K562 (cell line): ENCODE results near the gene CYLD. TPM values are rescaled to one million over a fixed set of nuclear protein-coding genes. Genes with fewer than 3 reads are reported as not detected.

Experiments used
- ATAC-seq: fragments of 200-7000 bp; cut with Tn5 transposase; 3 replicates; pipeline ENCODE4 v1.9.1; 2020; ENCODE audit warnings: moderate library complexity
- BruUV-seq: library from RNA; stranded (reverse); fragments of 400-500 nt; replicated peaks from 2 replicates; lab custom pipeline; 2021; lab: Mats Ljungman, UMichigan
- CTCF ChIA-PET: fragments of 300-600 bp; formaldehyde crosslinking; extraction: SDS; loops from one replicate; lab custom pipeline; 2021; ENCODE audit warnings: low intra/inter-chr PET ratio; lab: Yijun Ruan, JAX
- POLR2A ChIA-PET: fragments of 300-600, 350-650 bp; sonication (Branson Sonifier 250); formaldehyde crosslinking; extraction: SDS; loops from one replicate; lab custom pipeline; 2021; ENCODE audit warnings: antibody characterized with exemption, inconsistent platforms; lab: Yijun Ruan, JAX
- DNase-seq, 4 experiments: peaks; one replicate each; pipeline versions ENCODE4 v3.0.0 to v3.0.0-alpha.2; 2011 to 2018; ENCODE audit warnings: low spot score in 3 of 4, mixed read lengths in 3 of 4; ENCODE audit errors: extremely low read depth in 1 of 4
- FAIRE-seq: peaks from 2 replicates; lab custom pipeline; 2011; peaks lifted over from hg19 to GRCh38; lab: Jason Lieb, UNC
- H2AFZ ChIP-seq: 2 replicates; pipeline ENCODE4 v1.6.0; 2011; ENCODE audit warnings: low read depth, low read length, control low read depth, inconsistent platforms
- H3K27ac ChIP-seq: fragments of 200-600 bp; 3 replicates; pipeline ENCODE4 v1.8.0; 2011; ENCODE audit warnings: low read depth, mild to moderate bottlenecking, control low read depth, inconsistent platforms, low read length, moderate library complexity, mixed read lengths; ENCODE audit errors: extremely low read depth
- H3K27me3 ChIP-seq, 2 experiments: fragments of 300-600 bp in 1 of 2; 2 replicates in 1 of 2; 3 replicates in 1 of 2; pipeline versions ENCODE4 v1.6.0 to v1.8.0; 2011; ENCODE audit warnings: inconsistent platforms in 2 of 2, low read length in 2 of 2, mild to moderate bottlenecking in 1 of 2, mixed read lengths in 1 of 2, moderate library complexity in 1 of 2; ENCODE audit not compliant: control insufficient read depth in 2 of 2, insufficient read depth in 2 of 2
- H3K36me3 ChIP-seq: fragments of 300-600 bp; 3 replicates; pipeline ENCODE4 v1.8.0; 2011; ENCODE audit warnings: mild to moderate bottlenecking, low read length, inconsistent platforms; ENCODE audit not compliant: control insufficient read depth, insufficient read depth
- H3K4me1 ChIP-seq, 2 experiments: fragments of 200-600 bp in 1 of 2; replicated peaks in 1 of 2; 2 replicates in 1 of 2; 3 replicates in 1 of 2; pipeline versions ENCODE4 v1.5.1 to v1.8.0; 2011; ENCODE audit warnings: inconsistent platforms in 2 of 2, low read length in 2 of 2, mild to moderate bottlenecking in 1 of 2, mixed read lengths in 1 of 2, moderate library complexity in 1 of 2; ENCODE audit not compliant: control insufficient read depth in 2 of 2, insufficient read depth in 2 of 2
- H3K4me2 ChIP-seq: 2 replicates; pipeline ENCODE4 v1.6.1; 2011; ENCODE audit warnings: low read length, control low read depth, inconsistent platforms, mixed read lengths; ENCODE audit not compliant: insufficient read depth
- H3K4me3 ChIP-seq: fragments of 200-600 bp; sonication (generic), shearing (Covaris generic); 2 replicates; pipeline ENCODE4 v1.5.1; 2016; ENCODE audit warnings: control low read depth, inconsistent platforms
- H3K79me2 ChIP-seq: fragments of 200-600 bp; 3 replicates; pipeline ENCODE4 v1.8.0; 2011; ENCODE audit warnings: low read length, inconsistent platforms; ENCODE audit not compliant: control insufficient read depth, insufficient read depth
- H3K9ac ChIP-seq, 2 experiments: 2 replicates each; pipeline versions ENCODE4 v1.6.0 to v1.6.1; 2011; ENCODE audit warnings: low read depth in 2 of 2, low read length in 2 of 2, control low read depth in 1 of 2, inconsistent platforms in 1 of 2, mild to moderate bottlenecking in 1 of 2, mixed read lengths in 1 of 2; ENCODE audit not compliant: insufficient read depth in 1 of 2
- H3K9me1 ChIP-seq: one replicate; pipeline ENCODE4 v1.6.0; 2011; ENCODE audit warnings: inconsistent platforms, mild to moderate bottlenecking, low read length, moderate library complexity; ENCODE audit not compliant: control insufficient read depth, insufficient read depth
- H3K9me3 ChIP-seq: replicated peaks from 2 replicates; pipeline ENCODE4 v1.5.1; 2011; ENCODE audit warnings: low read depth, low read length, inconsistent platforms; ENCODE audit not compliant: control insufficient read depth, insufficient read depth
- H4K20me1 ChIP-seq: replicated peaks from 2 replicates; pipeline ENCODE4 v1.6.1; 2011; ENCODE audit warnings: low read length, inconsistent platforms, mixed read lengths; ENCODE audit not compliant: control insufficient read depth, insufficient read depth
- CHD2 ChIP-seq: IDR thresholded peaks from 2 replicates; pipeline ENCODE4 v1.6.1; 2011; ENCODE audit warnings: low read depth, low read length
- CREBBP ChIP-seq: IDR thresholded peaks from one replicate; pipeline ENCODE4 v1.6.1; 2012; ENCODE audit warnings: low read depth, mild to moderate bottlenecking, control low read depth, inconsistent platforms, low read length
- DPF2 ChIP-seq: fragments of 450-650 bp; IDR thresholded peaks from 2 replicates; pipeline ENCODE4 v1.6.1; 2016
- ETV1 ChIP-seq: fragments of 450-650 bp; conservative IDR thresholded peaks from 2 replicates; pipeline ENCODE4 v1.6.1; 2016; ENCODE audit warnings: missing genetic modification characterization, control low read depth, low read depth, missing compliant biosample characterization
- FOXA3 ChIP-seq, 2 experiments: fragments of 450-650 bp in 1 of 2; sonication (generic) in 1 of 2; formaldehyde crosslinking; IDR thresholded peaks in 1 of 2; conservative IDR thresholded peaks in 1 of 2; 2 replicates each; pipeline versions ENCODE4 v1.4.0 to v1.8.0; 2020 to 2022; ENCODE audit warnings: mild to moderate bottlenecking in 2 of 2, missing genetic modification reagents in 1 of 2
- HEY1 ChIP-seq: fragments of 250-450 bp; sonication (Bioruptor Pico); IDR thresholded peaks from 2 replicates; pipeline ENCODE4 v1.5.0; 2020; ENCODE audit warnings: mild to moderate bottlenecking, moderate library complexity, borderline replicate concordance
- HMG20B ChIP-seq: fragments of 250-450 bp; sonication (Bioruptor Pico); IDR thresholded peaks from 2 replicates; pipeline ENCODE4 v1.5.0; 2021; ENCODE audit warnings: mild to moderate bottlenecking
- MAZ ChIP-seq, 2 experiments: fragments of 450-650 bp in 1 of 2; sonication (generic) in 1 of 2; formaldehyde crosslinking; IDR thresholded peaks in 1 of 2; conservative IDR thresholded peaks in 1 of 2; 2 replicates each; pipeline versions ENCODE4 v1.4.0 to v1.5.0; 2020; ENCODE audit warnings: mild to moderate bottlenecking in 1 of 2, missing genetic modification reagents in 1 of 2
- MCM7 ChIP-seq, 2 experiments: fragments of 450-650 bp; IDR thresholded peaks; 2 replicates each; pipeline ENCODE4 v1.6.1; 2016 to 2018
- NFIX ChIP-seq: fragments of 250-450 bp; sonication (Bioruptor Pico); IDR thresholded peaks from 2 replicates; pipeline ENCODE4 v1.4.0; 2020; ENCODE audit warnings: low read depth, mild to moderate bottlenecking, moderate library complexity
- NFYB ChIP-seq: IDR thresholded peaks from 2 replicates; pipeline ENCODE4 v1.6.1; 2011; ENCODE audit warnings: mild to moderate bottlenecking, moderate library complexity; ENCODE audit not compliant: insufficient read length; ENCODE audit errors: extremely low read depth
- PRMT5 ChIP-seq: sonication (generic); formaldehyde crosslinking; IDR thresholded peaks from 2 replicates; pipeline ENCODE4 v1.5.0; 2020; ENCODE audit warnings: missing genetic modification reagents
- RCOR1 ChIP-seq, 2 experiments: IDR thresholded peaks; 2 replicates each; pipeline ENCODE4 v1.6.1; 2012; ENCODE audit warnings: low read depth in 2 of 2, low read length in 2 of 2, borderline replicate concordance in 1 of 2, improper control_type of control experiment in 1 of 2
- TEAD4 ChIP-seq, 2 experiments: sonication (generic) in 1 of 2; formaldehyde crosslinking in 1 of 2; IDR thresholded peaks; 2 replicates each; pipeline versions ENCODE4 v1.6.1 to v1.8.0; 2012 to 2022; ENCODE audit warnings: borderline replicate concordance in 1 of 2, inconsistent platforms in 1 of 2, low read length in 1 of 2, mild to moderate bottlenecking in 1 of 2, missing genetic modification reagents in 1 of 2
- ZNF239 ChIP-seq: fragments of 250-450 bp; sonication (Bioruptor Pico); IDR thresholded peaks from 2 replicates; pipeline ENCODE4 v1.4.0; 2020; ENCODE audit warnings: mild to moderate bottlenecking
- ZNF408 ChIP-seq: fragments of 250-450 bp; sonication (Bioruptor Pico); IDR thresholded peaks from 2 replicates; pipeline ENCODE4 v1.4.0; 2020; ENCODE audit warnings: low read depth, mild to moderate bottlenecking, moderate library complexity
- ZNF707 ChIP-seq: fragments of 250-450 bp; sonication (Bioruptor Pico); conservative IDR thresholded peaks from 2 replicates; pipeline ENCODE4 v1.8.0; 2022; ENCODE audit warnings: inconsistent platforms, mild to moderate bottlenecking, moderate library complexity
- WGBS: fragments of 100-300 bp; shearing (Covaris generic); methylation state at CpG from one replicate; pipeline ENCODE4 v1.1.6; 2016; ENCODE audit warnings: low coverage, mixed read lengths; ENCODE audit not compliant: insufficient coverage; ENCODE audit errors: missing lambda C conversion rate; 5-methylcytosine and 5-hydroxymethylcytosine counted together
- in situ Hi-C: fragments of 300-500 bp; cut with MboI; formaldehyde crosslinking; loops from 4 replicates; pipeline ENCODE4 v1.15.0; 2018; ENCODE audit warnings: inconsistent platforms, mixed read lengths
- intact Hi-C: fragments of 100-400 bp; cut with micrococcal nuclease; formaldehyde crosslinking; loops from 2 replicates; pipeline ENCODE4 v1.14.2; 2022
- polyA plus RNA-seq, 8 experiments: library from polyadenylated mRNA; depleted of rRNA in 4 of 8; stranded (reverse) in 5 of 8; unstranded in 3 of 8; fragments of >200 nt; fragmentation: Nextera tagmentation in 2 of 8; fragmentation: Illumina TruSeq in 1 of 8; extraction: Ambion mirVana in 2 of 8; extraction: Trizol in 1 of 8; gene quantifications; 2 replicates each; pipeline versions ENCODE4 v1.2.1 to v1.2.3, GENCODE V29; 2011 to 2014; ENCODE audit warnings: inconsistent platforms in 1 of 8, missing spikeins in 1 of 8
- total RNA-seq, 7 experiments: library from RNA; depleted of rRNA in 6 of 7; stranded (reverse); fragments of >200 nt in 6 of 7; fragmentation: Illumina TruSeq in 2 of 7; extraction: Trizol in 2 of 7; gene quantifications; 2 replicates each; pipeline versions ENCODE4 v1.2.1 to v1.2.3, GENCODE V29; 2011 to 2021; ENCODE audit warnings: low replicate concordance in 1 of 7
- TF ChIP-seq, protein P1 (sequence below): fragments of 450-650 bp; formaldehyde crosslinking; IDR thresholded peaks from 2 replicates; pipeline ENCODE4 v1.4.0; 2020; ENCODE audit warnings: mild to moderate bottlenecking, moderate library complexity
- TF ChIP-seq, protein P2 (sequence below): sonication (generic); formaldehyde crosslinking; IDR thresholded peaks from 2 replicates; pipeline ENCODE4 v1.8.0; 2022; ENCODE audit warnings: missing genetic modification reagents, mild to moderate bottlenecking, borderline replicate concordance
- TF ChIP-seq, protein P3 (sequence below): fragments of 450-650 bp; formaldehyde crosslinking; IDR thresholded peaks from 2 replicates; pipeline ENCODE4 v1.4.0; 2020; ENCODE audit warnings: mild to moderate bottlenecking, moderate library complexity

CYLD gene
- total and polyA plus RNA-seq, 9 of the 15 experiments (the other 6 are each of a cell fraction or from before 2014, with no cell fraction given): 3.4 to 7.4 (median 5.3) TPM

DNA sequence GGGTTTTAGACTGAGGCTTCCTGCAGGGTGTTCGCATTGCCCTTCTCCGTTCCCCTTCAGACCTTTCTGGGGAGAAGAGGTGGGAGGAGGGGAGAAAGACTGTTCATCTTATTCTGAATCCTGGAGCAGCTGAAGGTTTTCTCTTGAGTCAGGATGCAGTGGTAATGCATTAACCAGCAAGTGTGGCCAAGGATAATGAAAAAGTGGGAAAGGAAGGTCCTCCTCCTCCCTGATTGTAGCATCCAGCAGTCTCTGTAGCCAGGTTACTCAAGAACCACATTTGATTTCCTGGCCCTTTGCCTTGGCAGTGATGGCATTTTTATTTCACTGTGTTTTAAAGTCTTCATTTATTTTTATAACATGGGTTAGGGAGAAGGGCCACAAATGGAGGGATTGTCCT is 59.1 kb downstream of the CYLD start (continued):
- no peak for TF ChIP-seq ZNF707 (CRISPR knock-in tag)
- TF ChIP-seq, protein P1, sequence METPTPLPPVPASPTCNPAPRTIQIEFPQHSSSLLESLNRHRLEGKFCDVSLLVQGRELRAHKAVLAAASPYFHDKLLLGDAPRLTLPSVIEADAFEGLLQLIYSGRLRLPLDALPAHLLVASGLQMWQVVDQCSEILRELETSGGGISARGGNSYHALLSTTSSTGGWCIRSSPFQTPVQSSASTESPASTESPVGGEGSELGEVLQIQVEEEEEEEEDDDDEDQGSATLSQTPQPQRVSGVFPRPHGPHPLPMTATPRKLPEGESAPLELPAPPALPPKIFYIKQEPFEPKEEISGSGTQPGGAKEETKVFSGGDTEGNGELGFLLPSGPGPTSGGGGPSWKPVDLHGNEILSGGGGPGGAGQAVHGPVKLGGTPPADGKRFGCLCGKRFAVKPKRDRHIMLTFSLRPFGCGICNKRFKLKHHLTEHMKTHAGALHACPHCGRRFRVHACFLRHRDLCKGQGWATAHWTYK (CRISPR knock-in tag): no peak
- TF ChIP-seq NFIX (CRISPR knock-in tag): no peak
- no peak for TF ChIP-seq TEAD4 (IDR thresholded peaks at IDR 0.05; ENCODE audit: low read length)
- no peak for TF ChIP-seq TEAD4 (CRISPR knock-in tag; IDR thresholded peaks at IDR 0.05; ENCODE audit: borderline replicate concordance)
- TF ChIP-seq, protein P2, sequence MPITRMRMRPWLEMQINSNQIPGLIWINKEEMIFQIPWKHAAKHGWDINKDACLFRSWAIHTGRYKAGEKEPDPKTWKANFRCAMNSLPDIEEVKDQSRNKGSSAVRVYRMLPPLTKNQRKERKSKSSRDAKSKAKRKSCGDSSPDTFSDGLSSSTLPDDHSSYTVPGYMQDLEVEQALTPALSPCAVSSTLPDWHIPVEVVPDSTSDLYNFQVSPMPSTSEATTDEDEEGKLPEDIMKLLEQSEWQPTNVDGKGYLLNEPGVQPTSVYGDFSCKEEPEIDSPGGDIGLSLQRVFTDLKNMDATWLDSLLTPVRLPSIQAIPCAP (CRISPR knock-in tag): no peak
- TF ChIP-seq CHD2: no peak

DNA sequence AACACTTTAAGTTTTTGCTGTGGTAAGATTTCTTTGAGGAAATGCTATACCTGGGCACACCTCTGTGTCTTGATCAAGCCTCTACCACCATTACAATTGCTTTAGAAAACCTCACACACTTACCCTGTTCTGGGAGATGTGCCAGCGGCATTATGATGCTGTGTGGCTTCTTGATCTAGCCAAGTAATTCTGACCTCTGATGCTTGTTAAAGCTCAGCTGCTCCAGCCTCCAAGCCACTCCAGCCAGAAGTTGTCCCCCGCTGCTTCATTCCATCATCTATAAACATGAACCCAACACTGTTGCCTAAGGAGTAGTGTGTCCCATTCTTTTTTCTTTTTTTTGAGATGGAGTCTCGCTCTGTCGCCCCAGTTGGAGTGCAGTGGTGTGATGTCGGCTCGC is 60.1 kb downstream of the CYLD start:
- intact Hi-C loops: no loop called here
- BruUV-seq: no TSS peak
- TF ChIP-seq HMG20B (CRISPR knock-in tag) (no peak), FOXA3 (CRISPR knock-in tag; conservative IDR thresholded peaks at IDR 0.05 in 1 of 2, IDR thresholded peaks at IDR 0.05 in 1 of 2) (no peak), ETV1 (tag) (no peak), RCOR1 (IDR thresholded peaks at IDR 0.05; ENCODE audit: borderline replicate concordance in 1 of 2, low read depth in 2 of 2, low read length in 2 of 2) (no peak), MAZ (CRISPR knock-in tag; conservative IDR thresholded peaks at IDR 0.05 in 1 of 2, IDR thresholded peaks at IDR 0.05 in 1 of 2) (no peak), DPF2 (no peak), NFYB (no peak), CREBBP (no peak), HEY1 (no peak), ZNF239 (CRISPR knock-in tag) (no peak), PRMT5 (CRISPR knock-in tag) (no peak), MCM7 (IDR thresholded peaks at IDR 0.05) (no peak), ZNF408 (CRISPR knock-in tag) (no peak)
- TF ChIP-seq, protein P3, sequence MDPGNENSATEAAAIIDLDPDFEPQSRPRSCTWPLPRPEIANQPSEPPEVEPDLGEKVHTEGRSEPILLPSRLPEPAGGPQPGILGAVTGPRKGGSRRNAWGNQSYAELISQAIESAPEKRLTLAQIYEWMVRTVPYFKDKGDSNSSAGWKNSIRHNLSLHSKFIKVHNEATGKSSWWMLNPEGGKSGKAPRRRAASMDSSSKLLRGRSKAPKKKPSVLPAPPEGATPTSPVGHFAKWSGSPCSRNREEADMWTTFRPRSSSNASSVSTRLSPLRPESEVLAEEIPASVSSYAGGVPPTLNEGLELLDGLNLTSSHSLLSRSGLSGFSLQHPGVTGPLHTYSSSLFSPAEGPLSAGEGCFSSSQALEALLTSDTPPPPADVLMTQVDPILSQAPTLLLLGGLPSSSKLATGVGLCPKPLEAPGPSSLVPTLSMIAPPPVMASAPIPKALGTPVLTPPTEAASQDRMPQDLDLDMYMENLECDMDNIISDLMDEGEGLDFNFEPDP: no peak

More for the DNA sequence above, 60.1 kb downstream of the CYLD start:
- Histone ChIP-seq H3K27me3 (peaks cover 2 to 18% of the 10 kb centered on the region in 2 experiments; a peak in 2 of 5 replicates), H3K4me2 (no peak overlapping the region), H3K9me3 (no peaks in the 10 kb centered on the region), H3K9me1 (no peaks in the 10 kb centered on the region), H3K27ac (no peak overlapping the region), H3K79me2 (no peaks in the 10 kb centered on the region), H3K36me3 (no peaks in the 10 kb centered on the region), H3K4me1 (no peaks in the 10 kb centered on the region), H4K20me1 (no peaks in the 10 kb centered on the region; the same call in 1 of the 2 replicates), H3K4me3 (no peak overlapping the region), H3K9ac (no peak overlapping the region), H2AFZ (no peak overlapping the region)
- ChIA-PET CTCF (no interaction called here), POLR2A (no interaction called here)
- FAIRE-seq: no peak
- no peak for ATAC-seq
- no peak for DNase-seq
- WGBS: 2% methylated on average over 6 of the region's 6 CpGs
- in situ Hi-C loops: no loop called here
